OCI-LY3 (cell line): Measurements from ENCODE around the gene MCM3AP.

Experiments
- EZH2phosphoT487 ChIP-seq: fragments of 200-600 bp; shearing (Covaris generic); IDR thresholded peaks from 2 replicates; pipeline ENCODE4 v1.6.1; 2018; ENCODE audit warnings: antibody characterized with exemption, mixed run types, low read depth
- TF ChIP-seq, protein P1 (sequence below): fragments of 200-600, 300-600 bp; sonication (generic); IDR thresholded peaks from 2 replicates; pipeline ENCODE4 v1.5.1; 2014; ENCODE audit warnings: antibody characterized with exemption, low read length, low read depth

DNA sequence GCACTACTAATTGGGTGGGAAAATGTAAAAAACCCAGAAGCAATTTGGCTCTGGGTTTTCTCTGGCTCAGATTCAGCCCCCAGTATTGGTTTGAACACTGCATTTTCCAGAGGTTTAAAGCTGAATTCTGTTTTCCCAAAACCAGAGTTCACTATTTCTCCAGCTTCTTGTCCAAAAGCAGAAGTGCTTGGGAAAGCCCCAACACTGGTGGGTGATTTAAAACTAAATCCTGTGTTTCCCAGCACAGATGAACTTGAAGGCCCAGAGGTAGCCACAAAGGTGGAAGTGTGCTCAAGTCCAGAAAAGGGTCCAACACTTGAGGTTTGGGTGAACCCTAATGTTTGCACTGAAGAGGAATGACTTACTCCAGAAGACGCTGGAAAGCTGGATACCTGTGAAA is 678 bp downstream of the MCM3AP start:
- TF ChIP-seq, protein P1, sequence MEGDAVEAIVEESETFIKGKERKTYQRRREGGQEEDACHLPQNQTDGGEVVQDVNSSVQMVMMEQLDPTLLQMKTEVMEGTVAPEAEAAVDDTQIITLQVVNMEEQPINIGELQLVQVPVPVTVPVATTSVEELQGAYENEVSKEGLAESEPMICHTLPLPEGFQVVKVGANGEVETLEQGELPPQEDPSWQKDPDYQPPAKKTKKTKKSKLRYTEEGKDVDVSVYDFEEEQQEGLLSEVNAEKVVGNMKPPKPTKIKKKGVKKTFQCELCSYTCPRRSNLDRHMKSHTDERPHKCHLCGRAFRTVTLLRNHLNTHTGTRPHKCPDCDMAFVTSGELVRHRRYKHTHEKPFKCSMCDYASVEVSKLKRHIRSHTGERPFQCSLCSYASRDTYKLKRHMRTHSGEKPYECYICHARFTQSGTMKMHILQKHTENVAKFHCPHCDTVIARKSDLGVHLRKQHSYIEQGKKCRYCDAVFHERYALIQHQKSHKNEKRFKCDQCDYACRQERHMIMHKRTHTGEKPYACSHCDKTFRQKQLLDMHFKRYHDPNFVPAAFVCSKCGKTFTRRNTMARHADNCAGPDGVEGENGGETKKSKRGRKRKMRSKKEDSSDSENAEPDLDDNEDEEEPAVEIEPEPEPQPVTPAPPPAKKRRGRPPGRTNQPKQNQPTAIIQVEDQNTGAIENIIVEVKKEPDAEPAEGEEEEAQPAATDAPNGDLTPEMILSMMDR = no peak
- TF ChIP-seq EZH2phosphoT487 = no peak
